Osteoblast (primary cell): ENCODE data around the gene ARHGEF2. TPM values are rescaled to one million over a fixed set of nuclear protein-coding genes. Genes with fewer than 3 reads are reported as not detected.

Source experiments
- DNase-seq: peaks from one replicate; pipeline ENCODE4 v3.0.0; 2011; ENCODE audit warnings: low spot score, mixed read lengths; ENCODE audit not compliant: insufficient read length; ENCODE audit errors: missing footprints
- H2AFZ ChIP-seq: 2 replicates; pipeline ENCODE4 v1.6.0; 2011; ENCODE audit warnings: mild to moderate bottlenecking, low read length
- H3K27ac ChIP-seq: 2 replicates; pipeline ENCODE4 v1.5.1; 2011; ENCODE audit warnings: mild to moderate bottlenecking, low read depth, low read length, moderate library complexity
- H3K27me3 ChIP-seq: 2 replicates; pipeline ENCODE4 v1.6.0; 2012; ENCODE audit warnings: mild to moderate bottlenecking, control low read depth, inconsistent platforms, low read length, moderate library complexity; ENCODE audit not compliant: insufficient read depth
- H3K36me3 ChIP-seq: 2 replicates; pipeline ENCODE4 v1.5.1; 2011; ENCODE audit warnings: mild to moderate bottlenecking, low read length, control low read depth, moderate library complexity; ENCODE audit not compliant: insufficient read depth
- H3K4me1 ChIP-seq: 2 replicates; pipeline ENCODE4 v1.5.1; 2011; ENCODE audit warnings: mild to moderate bottlenecking, low read length, control low read depth, moderate library complexity; ENCODE audit not compliant: insufficient read depth
- H3K4me2 ChIP-seq: 2 replicates; pipeline ENCODE4 v1.6.0; 2011; ENCODE audit warnings: mild to moderate bottlenecking, low read length; ENCODE audit not compliant: insufficient read depth
- H3K4me3 ChIP-seq: fragments of 200-600 bp; sonication (generic); 3 replicates; pipeline ENCODE4 v1.5.1; 2012; ENCODE audit warnings: mild to moderate bottlenecking, low read length, inconsistent platforms; ENCODE audit not compliant: insufficient read depth
- H3K79me2 ChIP-seq: 2 replicates; pipeline ENCODE4 v1.6.0; 2012; ENCODE audit warnings: mild to moderate bottlenecking, low read length, control low read depth, inconsistent platforms; ENCODE audit not compliant: insufficient read depth
- H3K9me3 ChIP-seq: 2 replicates; pipeline ENCODE4 v1.5.1; 2011; ENCODE audit warnings: low read depth, low read length, control low read depth
- H4K20me1 ChIP-seq: 2 replicates; pipeline ENCODE4 v1.6.0; 2012; ENCODE audit warnings: mild to moderate bottlenecking, low read length, control low read depth; ENCODE audit not compliant: insufficient read depth
- total RNA-seq: library from RNA; depleted of rRNA; stranded (reverse); fragments of >200 nt; gene quantifications from 2 replicates; pipeline ENCODE4 v1.2.3, GENCODE V29; 2012
- TF ChIP-seq, protein P1 (sequence below): IDR thresholded peaks from 2 replicates; pipeline ENCODE4 v1.5.1; 2011; ENCODE audit warnings: mild to moderate bottlenecking, low read depth, low read length, moderate library complexity; ENCODE audit errors: extremely low read depth

ARHGEF2 gene
- total RNA-seq, 1 donor = 183 TPM

DNA sequence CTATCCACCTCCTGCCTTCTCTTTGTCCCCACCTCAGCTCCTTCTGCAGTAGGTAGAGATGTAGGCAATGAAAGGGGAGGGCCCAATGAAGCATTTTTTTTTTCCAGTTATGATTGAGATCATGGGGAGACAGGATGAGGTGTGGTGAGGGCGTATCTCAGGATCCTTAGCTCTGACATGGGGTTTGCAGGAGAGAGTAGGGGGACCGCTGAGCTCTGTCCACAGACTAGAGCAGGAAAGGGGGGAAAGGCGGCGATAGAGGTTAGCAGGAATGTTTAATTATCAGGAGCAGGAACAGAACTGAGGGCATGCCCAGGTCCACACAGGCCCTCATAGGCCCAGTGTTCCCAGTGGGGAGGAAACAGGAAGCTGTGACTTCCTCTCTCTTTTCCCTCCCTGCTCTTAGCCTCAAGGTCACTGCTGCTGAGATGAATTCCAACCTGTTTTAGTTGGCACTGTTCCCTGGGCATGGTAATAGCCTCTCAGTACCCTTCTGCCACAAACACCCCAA lies 37.8 kb downstream of the ARHGEF2 start:
- Histone ChIP-seq H3K36me3 (no peaks in the 10 kb centered on the region), H3K4me1 (peaks cover 18% of the 10 kb centered on the region), H2AFZ (peak overlapping the region; percentile 40), H3K27me3 (no peaks in the 10 kb centered on the region), H3K4me2 (no peak overlapping the region), H3K9me3 (no peaks in the 10 kb centered on the region), H3K79me2 (no peaks in the 10 kb centered on the region), H3K27ac (peak overlapping the region; percentile 3), H4K20me1 (no peaks in the 10 kb centered on the region), H3K4me3 (no peak overlapping the region)
- TF ChIP-seq, protein P1, sequence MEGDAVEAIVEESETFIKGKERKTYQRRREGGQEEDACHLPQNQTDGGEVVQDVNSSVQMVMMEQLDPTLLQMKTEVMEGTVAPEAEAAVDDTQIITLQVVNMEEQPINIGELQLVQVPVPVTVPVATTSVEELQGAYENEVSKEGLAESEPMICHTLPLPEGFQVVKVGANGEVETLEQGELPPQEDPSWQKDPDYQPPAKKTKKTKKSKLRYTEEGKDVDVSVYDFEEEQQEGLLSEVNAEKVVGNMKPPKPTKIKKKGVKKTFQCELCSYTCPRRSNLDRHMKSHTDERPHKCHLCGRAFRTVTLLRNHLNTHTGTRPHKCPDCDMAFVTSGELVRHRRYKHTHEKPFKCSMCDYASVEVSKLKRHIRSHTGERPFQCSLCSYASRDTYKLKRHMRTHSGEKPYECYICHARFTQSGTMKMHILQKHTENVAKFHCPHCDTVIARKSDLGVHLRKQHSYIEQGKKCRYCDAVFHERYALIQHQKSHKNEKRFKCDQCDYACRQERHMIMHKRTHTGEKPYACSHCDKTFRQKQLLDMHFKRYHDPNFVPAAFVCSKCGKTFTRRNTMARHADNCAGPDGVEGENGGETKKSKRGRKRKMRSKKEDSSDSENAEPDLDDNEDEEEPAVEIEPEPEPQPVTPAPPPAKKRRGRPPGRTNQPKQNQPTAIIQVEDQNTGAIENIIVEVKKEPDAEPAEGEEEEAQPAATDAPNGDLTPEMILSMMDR = no peak
- peak; percentile 39 for DNase-seq

DNA sequence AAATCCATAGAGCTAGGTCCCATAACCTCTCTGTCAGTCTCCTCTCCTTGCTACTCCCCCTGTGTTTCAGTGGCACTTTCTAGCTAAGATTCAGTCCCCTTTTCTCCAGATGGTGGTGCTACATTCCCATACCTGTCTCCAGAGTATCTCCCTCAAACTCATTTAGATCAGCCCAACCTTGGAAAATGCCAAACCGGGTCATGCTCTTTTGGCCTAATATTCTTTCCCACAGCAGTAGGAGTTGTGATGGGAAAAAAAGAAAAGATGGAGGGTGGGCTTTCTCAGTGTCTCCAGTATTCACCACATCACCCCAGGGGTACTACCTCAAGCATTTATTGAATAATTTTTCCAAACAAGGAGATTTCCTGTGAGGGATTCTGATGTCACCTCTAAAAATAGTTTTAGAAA lies 40.1 kb downstream of the ARHGEF2 start:
- Histone ChIP-seq H3K36me3 (peaks cover under 1% of the 10 kb centered on the region), H3K9me3 (no peaks in the 10 kb centered on the region), H2AFZ (no peak overlapping the region), H3K27me3 (no peaks in the 10 kb centered on the region), H3K4me1 (peaks cover 18% of the 10 kb centered on the region), H3K27ac (no peak overlapping the region), H3K4me3 (no peak overlapping the region), H4K20me1 (peaks cover 3% of the 10 kb centered on the region), H3K4me2 (no peak overlapping the region), H3K79me2 (peaks cover 10% of the 10 kb centered on the region)
- DNase-seq = peak; percentile 65
- TF ChIP-seq, protein P1 = peak; percentile 69

DNA sequence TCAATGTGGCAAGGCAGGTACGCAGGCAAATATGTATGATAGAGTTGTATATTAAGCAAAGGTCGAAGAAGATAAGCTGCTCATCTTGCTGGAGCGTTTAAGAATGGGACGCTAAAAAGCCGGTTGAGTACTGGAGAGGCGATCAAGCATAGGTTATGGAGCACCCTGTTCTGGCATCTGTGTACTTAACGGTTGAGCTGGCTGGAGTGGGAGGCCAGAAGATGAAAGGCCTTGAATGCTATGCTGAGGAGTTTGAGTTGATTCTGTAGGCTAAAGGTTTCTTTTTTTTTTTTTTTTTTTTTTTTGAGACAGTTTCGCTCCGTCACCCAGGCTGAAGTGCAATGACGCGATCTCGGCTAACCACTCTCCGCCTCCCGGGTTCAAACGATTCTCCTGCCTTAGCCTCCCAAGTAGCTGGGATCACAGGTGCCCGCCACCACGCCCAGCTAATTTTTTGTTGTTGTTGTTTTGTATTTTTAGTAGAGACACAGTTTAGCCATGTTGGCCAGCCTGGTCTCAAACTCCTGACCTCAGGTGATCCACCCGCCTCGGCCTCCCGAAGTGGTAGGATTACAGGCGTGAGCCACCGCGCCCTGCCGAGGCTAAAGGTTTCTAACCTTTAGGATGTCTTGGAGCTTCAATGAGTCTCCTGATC lies 43.3 kb downstream of the ARHGEF2 start:
- peaks cover 29% of the 10 kb centered on the region for H3K36me3 ChIP-seq
- TF ChIP-seq, protein P1 = no peak
- peak overlapping the region; percentile 99 for H3K4me3 ChIP-seq
- peak overlapping the region; percentile 98 for H3K27ac ChIP-seq
- peak overlapping the region; percentile 83 for H3K4me2 ChIP-seq
- H4K20me1 ChIP-seq = peaks cover 20% of the 10 kb centered on the region
- H3K4me1 ChIP-seq = peaks cover 28% of the 10 kb centered on the region
- no peaks in the 10 kb centered on the region for H3K27me3 ChIP-seq
- peak; percentile 43 for DNase-seq
- no peaks in the 10 kb centered on the region for H3K9me3 ChIP-seq
- H2AFZ ChIP-seq = peak overlapping the region; percentile 83
- peaks cover 42% of the 10 kb centered on the region for H3K79me2 ChIP-seq

DNA sequence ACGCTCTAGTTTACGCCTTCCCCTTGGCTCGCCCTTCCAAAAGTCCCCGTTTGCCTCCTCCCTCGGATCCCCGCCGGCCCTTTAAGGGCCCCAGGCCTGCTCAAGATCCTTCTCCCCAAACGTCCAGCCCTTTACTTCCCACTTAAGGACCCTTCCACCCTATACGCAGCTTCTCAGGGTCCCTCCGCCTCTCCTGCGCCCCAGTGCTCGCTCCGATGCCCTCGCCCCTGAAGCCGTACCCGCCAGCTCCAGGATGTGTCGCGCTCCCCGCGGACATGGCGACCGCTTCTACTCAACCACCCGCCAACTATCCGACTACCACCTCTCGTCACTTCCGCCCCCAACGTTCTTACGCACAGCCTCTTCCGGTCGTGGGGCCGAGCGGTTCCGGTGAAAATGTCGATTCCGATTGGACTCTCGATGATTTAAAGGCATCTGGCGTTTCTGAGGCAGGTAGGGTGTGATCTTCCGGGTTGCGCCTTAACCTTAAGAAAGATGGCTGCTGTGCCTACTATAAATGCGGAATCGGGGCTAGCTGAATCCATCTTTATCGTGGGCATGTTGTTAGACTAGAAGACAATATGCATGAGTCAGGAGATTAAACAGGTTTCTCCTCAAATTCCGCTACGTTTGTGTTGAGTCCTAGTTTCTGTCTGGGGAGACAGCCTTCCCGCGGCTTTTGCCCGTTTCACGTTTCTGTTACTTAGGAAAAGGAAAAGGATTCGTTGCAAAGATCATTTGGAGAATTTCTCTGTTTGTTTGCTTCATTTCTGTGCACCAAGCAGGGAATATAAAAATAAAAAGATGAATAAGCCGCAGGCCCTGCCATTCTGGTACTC lies 44.0 kb downstream of the ARHGEF2 start, which contains the start of gene KHDC4:
Gene KHDC4, minus strand, starts transcription at position 317 of the 839 bp plus-strand sequence. Its CDS starts 40 bp downstream, at position 277.
- peak; percentile 93 for DNase-seq
- peak within 1 kb of the TSS; percentile 83 for H3K4me2 ChIP-seq
- peak within 1 kb of the TSS; percentile 90 for H2AFZ ChIP-seq
- H3K9me3 ChIP-seq = no peaks in the 10 kb centered on the region
- H3K27ac ChIP-seq = peak within 1 kb of the TSS; percentile 98
- H3K4me3 ChIP-seq = peak within 1 kb of the TSS; percentile 99
- TF ChIP-seq, protein P1 = no peak
- peaks cover 24% of the 10 kb centered on the region for H4K20me1 ChIP-seq
- H3K27me3 ChIP-seq = no peaks in the 10 kb centered on the region
- H3K4me1 ChIP-seq = peaks cover 29% of the 10 kb centered on the region
- peaks cover 36% of the 10 kb centered on the region for H3K36me3 ChIP-seq
- H3K79me2 ChIP-seq = peaks cover 47% of the 10 kb centered on the region
